ENCODE measurements around the gene EXOSC1.

- TF ChIP-seq CTCF (IDR thresholded peaks at IDR 0.05; ENCODE audit: insufficient read depth, low read length, poor library complexity, severe bottlenecking) (peak; percentile 86), EZH2phosphoT487 (conservative IDR thresholded peaks at IDR 0.05; ENCODE audit: low read length) (no peak)
Measured at GRCh38 chr10:97407211-97407951, 38.4 kb downstream of the EXOSC1 start.
